OCI-LY3 (cell line): Measurements from ENCODE around the gene HIPK1.

ENCODE experiments used
- EZH2phosphoT487 ChIP-seq: fragments of 200-600 bp; shearing (Covaris generic); IDR thresholded peaks from 2 replicates; pipeline ENCODE4 v1.6.1; 2018; ENCODE audit warnings: antibody characterized with exemption, mixed run types, low read depth
- TF ChIP-seq, protein P1 (sequence below): fragments of 200-600, 300-600 bp; sonication (generic); IDR thresholded peaks from 2 replicates; pipeline ENCODE4 v1.5.1; 2014; ENCODE audit warnings: antibody characterized with exemption, low read length, low read depth

DNA sequence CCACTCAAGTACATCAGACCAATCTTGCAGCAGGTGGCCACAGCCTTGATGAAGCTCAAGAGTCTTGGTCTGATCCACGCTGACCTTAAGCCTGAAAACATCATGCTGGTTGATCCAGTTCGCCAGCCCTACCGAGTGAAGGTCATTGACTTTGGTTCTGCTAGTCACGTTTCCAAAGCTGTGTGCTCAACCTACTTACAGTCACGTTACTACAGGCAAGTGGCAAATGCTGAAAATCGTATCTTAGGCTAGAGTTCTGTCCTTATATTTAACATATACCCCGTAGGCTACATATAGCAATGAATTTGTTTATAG lies 12.1 kb downstream of the HIPK1 start:
- TF ChIP-seq EZH2phosphoT487, result no peak
- TF ChIP-seq, protein P1, sequence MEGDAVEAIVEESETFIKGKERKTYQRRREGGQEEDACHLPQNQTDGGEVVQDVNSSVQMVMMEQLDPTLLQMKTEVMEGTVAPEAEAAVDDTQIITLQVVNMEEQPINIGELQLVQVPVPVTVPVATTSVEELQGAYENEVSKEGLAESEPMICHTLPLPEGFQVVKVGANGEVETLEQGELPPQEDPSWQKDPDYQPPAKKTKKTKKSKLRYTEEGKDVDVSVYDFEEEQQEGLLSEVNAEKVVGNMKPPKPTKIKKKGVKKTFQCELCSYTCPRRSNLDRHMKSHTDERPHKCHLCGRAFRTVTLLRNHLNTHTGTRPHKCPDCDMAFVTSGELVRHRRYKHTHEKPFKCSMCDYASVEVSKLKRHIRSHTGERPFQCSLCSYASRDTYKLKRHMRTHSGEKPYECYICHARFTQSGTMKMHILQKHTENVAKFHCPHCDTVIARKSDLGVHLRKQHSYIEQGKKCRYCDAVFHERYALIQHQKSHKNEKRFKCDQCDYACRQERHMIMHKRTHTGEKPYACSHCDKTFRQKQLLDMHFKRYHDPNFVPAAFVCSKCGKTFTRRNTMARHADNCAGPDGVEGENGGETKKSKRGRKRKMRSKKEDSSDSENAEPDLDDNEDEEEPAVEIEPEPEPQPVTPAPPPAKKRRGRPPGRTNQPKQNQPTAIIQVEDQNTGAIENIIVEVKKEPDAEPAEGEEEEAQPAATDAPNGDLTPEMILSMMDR, result no peak
